Upper lobe of left lung (tissue), 4 donors: Measurements from ENCODE around the gene STK16.

Source experiments
- EP300 ChIP-seq, 4 donors: sonication (generic); formaldehyde crosslinking; IDR thresholded peaks; one replicate each; pipeline ENCODE4 v1.5.1; 2017; ENCODE audit warnings: antibody characterized with exemption in 4 of 4, control low read depth in 2 of 4
- POLR2A ChIP-seq, 4 donors: fragments of 450-650 bp; IDR thresholded peaks; one replicate each; pipeline ENCODE4 v1.5.1; 2016 to 2017; ENCODE audit warnings: antibody characterized with exemption in 4 of 4, mild to moderate bottlenecking in 2 of 4
- POLR2AphosphoS5 ChIP-seq, 2 donors: sonication (generic); formaldehyde crosslinking; IDR thresholded peaks; one replicate each; pipeline ENCODE4 v1.5.1; 2017; ENCODE audit warnings: antibody characterized with exemption in 2 of 2
- TF ChIP-seq, protein P1 (sequence below), 6 experiments: fragments of 450-650 bp in 4 of 6; fragments of 200-600 bp in 2 of 6; sonication (generic) in 2 of 6; IDR thresholded peaks; one replicate each; pipeline ENCODE4 v1.5.1; 2016 to 2019; ENCODE audit warnings: antibody characterized with exemption in 6 of 6

GRCh38 chr2:219297766-219298456 is 52.6 kb downstream of the STK16 start:
- TF ChIP-seq, protein P1, sequence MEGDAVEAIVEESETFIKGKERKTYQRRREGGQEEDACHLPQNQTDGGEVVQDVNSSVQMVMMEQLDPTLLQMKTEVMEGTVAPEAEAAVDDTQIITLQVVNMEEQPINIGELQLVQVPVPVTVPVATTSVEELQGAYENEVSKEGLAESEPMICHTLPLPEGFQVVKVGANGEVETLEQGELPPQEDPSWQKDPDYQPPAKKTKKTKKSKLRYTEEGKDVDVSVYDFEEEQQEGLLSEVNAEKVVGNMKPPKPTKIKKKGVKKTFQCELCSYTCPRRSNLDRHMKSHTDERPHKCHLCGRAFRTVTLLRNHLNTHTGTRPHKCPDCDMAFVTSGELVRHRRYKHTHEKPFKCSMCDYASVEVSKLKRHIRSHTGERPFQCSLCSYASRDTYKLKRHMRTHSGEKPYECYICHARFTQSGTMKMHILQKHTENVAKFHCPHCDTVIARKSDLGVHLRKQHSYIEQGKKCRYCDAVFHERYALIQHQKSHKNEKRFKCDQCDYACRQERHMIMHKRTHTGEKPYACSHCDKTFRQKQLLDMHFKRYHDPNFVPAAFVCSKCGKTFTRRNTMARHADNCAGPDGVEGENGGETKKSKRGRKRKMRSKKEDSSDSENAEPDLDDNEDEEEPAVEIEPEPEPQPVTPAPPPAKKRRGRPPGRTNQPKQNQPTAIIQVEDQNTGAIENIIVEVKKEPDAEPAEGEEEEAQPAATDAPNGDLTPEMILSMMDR (IDR thresholded peaks at IDR 0.05), result no peak
- TF ChIP-seq POLR2A (IDR thresholded peaks at IDR 0.05) (no peak), POLR2AphosphoS5 (IDR thresholded peaks at IDR 0.05) (no peak), EP300 (IDR thresholded peaks at IDR 0.05) (no peak)
